Measurements from ENCODE around the gene ANKH. TPM values are rescaled to one million over a fixed set of nuclear protein-coding genes. Genes with fewer than 3 reads are reported as not detected.
A peak's percentile ranks its signal among the peaks of the same experiment; 100 is the strongest.
"Not testable (repeated sequence)": the region's sequence is repeated elsewhere in the genome, so short reads cannot be mapped to it uniquely, and the experiment has no call there.

The ANKH gene
- total RNA-seq = 10 to 100 TPM; 33.4 to 49.4 (median 38.0) TPM

DNA sequence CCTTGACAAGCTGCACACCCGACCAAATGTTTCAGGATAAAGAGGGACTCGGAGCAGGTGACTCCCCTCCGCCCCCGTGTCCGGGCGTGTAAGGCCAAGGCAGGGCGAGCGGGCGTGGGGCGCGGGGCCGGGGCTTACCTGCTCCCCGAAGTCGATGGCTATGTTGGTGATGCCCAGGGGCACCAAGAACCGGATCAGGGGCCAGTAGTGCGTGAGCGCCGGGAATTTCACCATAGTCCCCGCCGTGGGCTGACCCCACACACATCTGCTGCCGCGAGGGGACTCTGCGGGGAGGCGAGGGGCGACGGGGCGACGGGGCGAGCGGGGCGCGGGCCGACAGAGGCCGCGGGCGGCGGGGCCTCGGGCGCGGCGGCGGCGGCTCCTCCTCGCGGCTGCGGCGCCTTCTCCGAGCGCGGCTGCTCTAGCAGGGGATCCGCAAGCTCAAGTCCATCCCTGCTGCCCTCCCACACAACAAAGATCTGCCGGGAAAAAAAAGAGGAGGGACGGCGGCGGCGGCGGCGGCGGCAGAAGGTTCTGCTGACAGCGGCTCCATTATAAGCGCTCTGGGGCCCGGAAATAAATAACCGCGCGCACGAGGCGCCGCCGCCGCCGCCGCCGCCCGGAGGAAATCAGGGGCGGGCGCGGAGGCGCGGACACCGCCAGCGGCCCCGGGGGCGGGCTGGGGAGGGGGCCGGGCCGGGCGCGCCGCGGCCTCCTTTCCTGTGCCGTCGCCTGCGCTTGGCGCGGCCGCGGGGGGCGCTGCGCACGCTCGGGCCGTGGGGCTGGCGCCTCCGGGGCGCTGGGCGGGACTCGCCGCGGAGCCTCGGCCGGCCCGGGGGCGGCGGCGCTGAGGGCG, at the start of gene ANKH:
TSS of gene ANKH (minus strand) at position 565 of the 856 bp plus-strand sequence. CDS start at position 234, 331 bp downstream.
- no peak for DNase-seq (ENCODE audit: extremely low spot score)
- H3K27ac ChIP-seq (replicated peaks in 1 of 4) = peak within 1 kb of the TSS; percentile 96 to 98 (median 96)
- H3K27me3 ChIP-seq = no peaks in the 10 kb centered on the region
- peak within 1 kb of the TSS; percentile 77 to 96 (median 91) for H3K4me3 ChIP-seq
- no peaks in the 10 kb centered on the region for H3K36me3 ChIP-seq
- no peaks in the 10 kb centered on the region for H3K9me3 ChIP-seq
- TF ChIP-seq POLR2AphosphoS5 (IDR thresholded peaks at IDR 0.05) (peak in 1 of 2 donors; percentile 6), CTCF (IDR thresholded peaks at IDR 0.05) (peak in 1 of 3 experiments; percentile 27), POLR2A (IDR thresholded peaks at IDR 0.05; ENCODE audit: low read depth) (no peak)
- WGBS = 0% methylated on average over 6 of the region's 115 CpGs
- intact Hi-C loops (cut with DNase I) = loop anchor here (5.0 kb wide), 2 partner anchors 131 to 144 kb away; no protein-coding TSS in a partner anchor
- H3K4me1 ChIP-seq = peaks cover 12 to 39% (median 30%) of the 10 kb centered on the region in 4 donors

GRCh38 chr5:14920121-14920520, 48.5 kb upstream of the ANKH start:
- intact Hi-C loops (cut with DNase I) = no loop called here
- 89% methylated on average over 3 of the region's 3 CpGs for WGBS
- Histone ChIP-seq H3K36me3 (no peaks in the 10 kb centered on the region), H3K27me3 (no peaks in the 10 kb centered on the region), H3K9me3 (no peaks in the 10 kb centered on the region), H3K4me1 (no peaks in the 10 kb centered on the region), H3K27ac (replicated peaks in 1 of 4) (no peak overlapping the region), H3K4me3 (no peak overlapping the region)
- DNase-seq (ENCODE audit: extremely low spot score) = no peak
- no peak for TF ChIP-seq POLR2A (IDR thresholded peaks at IDR 0.05; ENCODE audit: low read depth)
- no peak for TF ChIP-seq EP300 (IDR thresholded peaks at IDR 0.05)
- TF ChIP-seq CTCF (IDR thresholded peaks at IDR 0.05) = no peak
- no peak for TF ChIP-seq POLR2AphosphoS5 (IDR thresholded peaks at IDR 0.05)

DNA sequence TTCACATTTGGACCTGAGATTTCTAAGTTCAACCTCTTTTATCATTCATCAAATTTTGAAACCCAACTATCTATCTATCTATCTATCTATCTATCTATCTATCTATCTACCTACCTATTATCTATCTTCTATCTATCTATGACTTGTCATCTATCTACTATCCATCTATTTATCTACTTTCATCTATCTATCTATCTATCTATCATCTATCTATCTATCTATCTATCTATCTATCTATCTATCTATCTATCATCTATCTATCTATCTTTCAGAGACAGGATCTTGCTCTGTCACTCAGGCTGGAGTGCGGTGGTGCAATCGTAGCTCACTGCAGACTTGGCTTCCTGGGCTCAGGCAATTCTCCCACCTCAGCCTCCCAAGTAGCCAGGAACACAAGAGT, 47.5 kb upstream of the ANKH start:
- H3K4me3 ChIP-seq; H3K9me3 ChIP-seq; DNase-seq (ENCODE audit: extremely low spot score); H3K4me1 ChIP-seq; H3K27ac ChIP-seq (replicated peaks in 1 of 4); H3K36me3 ChIP-seq; H3K27me3 ChIP-seq; intact Hi-C loops (cut with DNase I): not testable (repeated sequence)
- 94% methylated on average over 2 of the region's 2 CpGs for WGBS

GRCh38 chr5:14917719-14918118, 46.1 kb upstream of the ANKH start:
- Histone ChIP-seq H3K9me3 (no peaks in the 10 kb centered on the region), H3K4me1 (no peaks in the 10 kb centered on the region), H3K27me3 (no peaks in the 10 kb centered on the region), H3K4me3 (no peak overlapping the region), H3K36me3 (no peaks in the 10 kb centered on the region), H3K27ac (replicated peaks in 1 of 4) (no peak overlapping the region)
- WGBS = 78% methylated on average over 2 of the region's 2 CpGs
- intact Hi-C loops (cut with DNase I) = no loop called here
- no peak for DNase-seq (ENCODE audit: extremely low spot score)
- TF ChIP-seq POLR2A (IDR thresholded peaks at IDR 0.05; ENCODE audit: low read depth) (no peak), EP300 (IDR thresholded peaks at IDR 0.05) (no peak), POLR2AphosphoS5 (IDR thresholded peaks at IDR 0.05) (no peak), CTCF (IDR thresholded peaks at IDR 0.05) (no peak)

DNA sequence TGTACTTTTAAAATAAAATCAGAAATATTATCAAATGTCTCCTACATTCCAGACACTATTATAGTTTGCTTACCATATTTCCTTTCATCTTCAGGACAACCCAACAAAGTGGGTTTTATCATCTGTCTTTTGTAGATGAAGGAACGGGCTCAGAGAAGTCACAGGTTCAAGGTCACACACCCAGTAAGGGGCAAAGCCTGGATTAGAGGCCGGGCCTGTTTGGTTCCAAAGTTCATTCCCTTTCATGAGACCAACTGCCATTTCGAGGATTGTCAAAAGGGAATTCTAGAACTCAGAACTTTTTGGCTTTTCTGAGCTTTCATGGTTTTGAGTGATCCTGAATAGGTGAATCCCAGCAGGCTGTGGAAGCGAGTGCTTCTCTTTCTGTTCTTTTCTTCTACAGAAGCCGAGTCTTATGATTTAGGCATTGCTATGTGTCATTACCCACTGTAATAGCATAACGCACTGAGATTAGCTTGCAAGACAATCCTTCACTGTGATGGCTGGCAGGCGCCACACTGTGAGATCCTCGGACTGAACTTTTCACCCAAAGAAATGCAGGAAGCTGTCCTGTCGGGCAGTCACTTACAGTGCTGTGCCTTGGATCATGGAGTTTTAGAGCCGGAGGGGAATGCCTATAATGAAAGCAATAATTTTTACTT, 43.8 kb upstream of the ANKH start:
- Histone ChIP-seq H3K9me3 (no peaks in the 10 kb centered on the region), H3K27ac (replicated peaks in 1 of 4) (no peak overlapping the region), H3K36me3 (no peaks in the 10 kb centered on the region), H3K4me1 (no peaks in the 10 kb centered on the region), H3K4me3 (no peak overlapping the region), H3K27me3 (no peaks in the 10 kb centered on the region)
- no peak for TF ChIP-seq CTCF (IDR thresholded peaks at IDR 0.05)
- TF ChIP-seq POLR2AphosphoS5 (IDR thresholded peaks at IDR 0.05) = no peak
- TF ChIP-seq POLR2A (IDR thresholded peaks at IDR 0.05; ENCODE audit: low read depth) = no peak
- TF ChIP-seq EP300 (IDR thresholded peaks at IDR 0.05) = no peak
- 90% methylated on average over 10 of the region's 10 CpGs for WGBS
- intact Hi-C loops (cut with DNase I) = no loop called here
- DNase-seq (ENCODE audit: extremely low spot score) = no peak
